OCI-LY7 (cell line): ENCODE results near the gene MEAF6. TPM values are rescaled to one million over a fixed set of nuclear protein-coding genes. Genes with fewer than 3 reads are reported as not detected.

Source experiments
- BruUV-seq: library from RNA; stranded (reverse); fragments of 400-500 nt; replicated peaks from 2 replicates; lab custom pipeline; 2021; lab: Mats Ljungman, UMichigan
- CTCF ChIA-PET: fragments of 300-600 bp; sonication (Branson Sonifier 250); formaldehyde crosslinking; loops from one replicate; lab custom pipeline; 2022; ENCODE audit warnings: antibody characterized with exemption; ENCODE audit not compliant: unreplicated experiment; lab: Charles Lee
- POLR2A ChIA-PET: fragments of 300-600 bp; sonication (Branson Sonifier 250); formaldehyde crosslinking; loops from one replicate; lab custom pipeline; 2022; ENCODE audit warnings: antibody characterized with exemption; lab: Charles Lee
- DNase-seq: peaks from one replicate; pipeline ENCODE4 v3.0.0-alpha.2; 2015; ENCODE audit warnings: low spot score
- H2AFZ ChIP-seq: fragments of 200-600 bp; sonication (generic), shearing (Covaris generic); 2 replicates; pipeline ENCODE4 v1.6.1; 2014; ENCODE audit warnings: mild to moderate bottlenecking, antibody characterized with exemption, low read length, moderate library complexity
- H3K27ac ChIP-seq: fragments of 200-600 bp; sonication (generic); 2 replicates; pipeline ENCODE4 v1.5.1; 2014; ENCODE audit warnings: mixed run types, low read depth, mild to moderate bottlenecking, moderate library complexity, low read length, inconsistent platforms; ENCODE audit not compliant: poor library complexity, severe bottlenecking
- H3K36me3 ChIP-seq: fragments of 200-600 bp; sonication (generic); 2 replicates; pipeline ENCODE4 v1.6.1; 2014; ENCODE audit warnings: mild to moderate bottlenecking, antibody characterized with exemption, low read length, moderate library complexity, mixed read lengths; ENCODE audit not compliant: insufficient read depth
- H3K4me1 ChIP-seq: fragments of 200-600 bp; sonication (generic); 2 replicates; pipeline ENCODE4 v1.5.1; 2014; ENCODE audit warnings: mild to moderate bottlenecking, low read length; ENCODE audit not compliant: insufficient read depth, poor library complexity, severe bottlenecking
- H3K4me2 ChIP-seq: fragments of 200-600 bp; sonication (generic); 2 replicates; pipeline ENCODE4 v1.6.1; 2014; ENCODE audit warnings: mild to moderate bottlenecking, low read length
- H3K4me3 ChIP-seq: fragments of 200-600 bp; sonication (generic); 2 replicates; pipeline ENCODE4 v1.5.1; 2014; ENCODE audit warnings: mild to moderate bottlenecking, low read depth, low read length; ENCODE audit not compliant: poor library complexity, severe bottlenecking
- H3K79me2 ChIP-seq: fragments of 200-600 bp; sonication (generic); 2 replicates; pipeline ENCODE4 v1.6.1; 2016; ENCODE audit warnings: low read depth, mild to moderate bottlenecking, low read length, moderate library complexity, mixed read lengths; ENCODE audit not compliant: insufficient read depth
- H3K9me2 ChIP-seq: fragments of 200-600 bp; sonication (generic); 2 replicates; pipeline ENCODE4 v1.6.1; 2016; ENCODE audit warnings: mild to moderate bottlenecking, low read length, mixed read lengths; ENCODE audit not compliant: insufficient read depth
- H3K9me3 ChIP-seq: fragments of 200-600 bp; sonication (generic); 2 replicates; pipeline ENCODE4 v1.6.1; 2014; ENCODE audit warnings: mild to moderate bottlenecking, mixed run types, low read length, mixed read lengths
- H4K20me1 ChIP-seq: fragments of 200-600 bp; sonication (generic); 2 replicates; pipeline ENCODE4 v1.6.1; 2014; ENCODE audit warnings: mild to moderate bottlenecking, antibody characterized with exemption, low read length, moderate library complexity, mixed read lengths; ENCODE audit not compliant: insufficient read depth
- EZH2phosphoT487 ChIP-seq: fragments of 200-600 bp; sonication (generic); IDR thresholded peaks from 2 replicates; pipeline ENCODE4 v1.6.1; 2018; ENCODE audit warnings: low read depth, borderline replicate concordance, mild to moderate bottlenecking, mixed run types, antibody characterized with exemption, low read length, moderate library complexity, mixed read lengths
- intact Hi-C: fragments of 100-400 bp; cut with micrococcal nuclease; formaldehyde crosslinking; loops from one replicate; pipeline ENCODE4 v1.10.0; 2022; ENCODE audit not compliant: unreplicated experiment
- total RNA-seq, 2 experiments: library from RNA; depleted of rRNA in 1 of 2; stranded (reverse); fragments of >200 nt in 1 of 2; shearing (Covaris generic) in 1 of 2; gene quantifications; 2 replicates each; pipeline ENCODE4 v1.2.3, GENCODE V29; 2014 to 2022
- TF ChIP-seq, protein P1 (sequence below): fragments of 200-600 bp; sonication (generic); conservative IDR thresholded peaks from 2 replicates; pipeline ENCODE4 v1.5.1; 2014; ENCODE audit warnings: mild to moderate bottlenecking, antibody characterized with exemption, low read length, moderate library complexity, mixed read lengths

Gene MEAF6
- total RNA-seq, 2 experiments from 2014 or later, result 69.8 to 74.3 TPM

DNA sequence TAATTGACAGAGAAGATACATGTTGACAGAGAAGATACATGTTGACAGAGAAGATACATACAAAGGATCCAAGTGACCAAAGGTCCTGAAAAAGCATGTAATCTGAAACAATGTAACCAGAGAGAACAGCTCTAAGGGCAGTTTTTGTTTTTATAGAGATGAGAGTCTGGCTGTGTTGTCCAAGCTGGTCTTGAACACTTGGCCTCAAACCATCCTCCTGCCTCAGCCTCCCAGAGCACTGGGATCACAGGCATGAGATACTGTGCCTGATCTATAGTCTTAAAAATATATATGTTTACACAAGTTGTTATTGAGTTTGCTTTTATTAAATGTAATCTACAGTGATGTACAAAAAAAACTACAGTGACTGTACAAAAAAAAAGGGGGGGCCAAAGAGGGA is 12.5 kb downstream of the MEAF6 start:
- DNase-seq, result no peak
- CTCF ChIA-PET, result no interaction called here
- no TSS peak for BruUV-seq

DNA sequence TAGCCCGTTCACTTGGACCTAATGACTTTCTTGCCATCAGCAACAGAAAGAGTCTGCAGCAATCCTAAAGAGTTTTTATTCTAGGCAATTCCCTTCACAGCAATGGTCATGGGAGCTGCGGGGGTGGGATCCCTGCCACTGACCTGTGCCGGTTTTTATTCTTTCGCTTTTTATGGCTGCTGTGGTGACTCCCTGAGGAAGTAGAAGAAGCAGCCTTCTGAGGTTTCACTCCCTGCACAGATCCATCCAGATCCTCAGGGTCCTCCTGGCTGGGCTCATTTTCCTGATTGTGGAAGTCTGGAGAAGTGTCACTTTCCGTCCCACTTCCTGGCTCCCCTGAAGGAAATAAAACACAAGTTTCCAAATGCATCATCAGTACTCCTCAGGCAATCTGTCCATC is 12.9 kb downstream of the MEAF6 start:
- BruUV-seq, result no TSS peak

More for the DNA sequence above, 12.5 kb downstream of the MEAF6 start:
- no peaks in the 10 kb centered on the region for H3K9me2 ChIP-seq
- no peak overlapping the region for H3K4me2 ChIP-seq
- H3K9me3 ChIP-seq, result no peaks in the 10 kb centered on the region
- intact Hi-C loops, result no loop called here
- TF ChIP-seq, protein P1, sequence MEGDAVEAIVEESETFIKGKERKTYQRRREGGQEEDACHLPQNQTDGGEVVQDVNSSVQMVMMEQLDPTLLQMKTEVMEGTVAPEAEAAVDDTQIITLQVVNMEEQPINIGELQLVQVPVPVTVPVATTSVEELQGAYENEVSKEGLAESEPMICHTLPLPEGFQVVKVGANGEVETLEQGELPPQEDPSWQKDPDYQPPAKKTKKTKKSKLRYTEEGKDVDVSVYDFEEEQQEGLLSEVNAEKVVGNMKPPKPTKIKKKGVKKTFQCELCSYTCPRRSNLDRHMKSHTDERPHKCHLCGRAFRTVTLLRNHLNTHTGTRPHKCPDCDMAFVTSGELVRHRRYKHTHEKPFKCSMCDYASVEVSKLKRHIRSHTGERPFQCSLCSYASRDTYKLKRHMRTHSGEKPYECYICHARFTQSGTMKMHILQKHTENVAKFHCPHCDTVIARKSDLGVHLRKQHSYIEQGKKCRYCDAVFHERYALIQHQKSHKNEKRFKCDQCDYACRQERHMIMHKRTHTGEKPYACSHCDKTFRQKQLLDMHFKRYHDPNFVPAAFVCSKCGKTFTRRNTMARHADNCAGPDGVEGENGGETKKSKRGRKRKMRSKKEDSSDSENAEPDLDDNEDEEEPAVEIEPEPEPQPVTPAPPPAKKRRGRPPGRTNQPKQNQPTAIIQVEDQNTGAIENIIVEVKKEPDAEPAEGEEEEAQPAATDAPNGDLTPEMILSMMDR, result no peak
- no peak for TF ChIP-seq EZH2phosphoT487
- POLR2A ChIA-PET, result no interaction called here
- no peaks in the 10 kb centered on the region for H3K4me1 ChIP-seq
- no peaks in the 10 kb centered on the region for H3K79me2 ChIP-seq
- H2AFZ ChIP-seq, result no peak overlapping the region
- no peak overlapping the region for H3K4me3 ChIP-seq
- no peak overlapping the region for H3K27ac ChIP-seq
- no peaks in the 10 kb centered on the region for H4K20me1 ChIP-seq
- H3K36me3 ChIP-seq, result peaks cover 87% of the 10 kb centered on the region

More for the DNA sequence above, 12.9 kb downstream of the MEAF6 start:
- Histone ChIP-seq H3K27ac (no peak overlapping the region), H3K4me2 (no peak overlapping the region), H3K79me2 (no peaks in the 10 kb centered on the region), H2AFZ (no peak overlapping the region), H3K9me2 (no peaks in the 10 kb centered on the region), H4K20me1 (no peaks in the 10 kb centered on the region), H3K4me3 (no peak overlapping the region), H3K36me3 (peaks cover 84% of the 10 kb centered on the region), H3K9me3 (no peaks in the 10 kb centered on the region), H3K4me1 (no peaks in the 10 kb centered on the region)
- CTCF ChIA-PET, result no interaction called here
- POLR2A ChIA-PET, result no interaction called here
- no peak for DNase-seq
- TF ChIP-seq, protein P1, result no peak
- no peak for TF ChIP-seq EZH2phosphoT487
- intact Hi-C loops, result no loop called here
